GM12878 (cell line): Measurements from ENCODE around the gene ZNF688. TPM values are rescaled to one million over a fixed set of nuclear protein-coding genes. Genes with fewer than 3 reads are reported as not detected.

Source experiments
- BCL3 ChIP-seq: IDR thresholded peaks from 2 replicates; pipeline ENCODE4 v1.6.1; 2011; ENCODE audit warnings: borderline replicate concordance, low read depth, mild to moderate bottlenecking, moderate library complexity, low read length; ENCODE audit not compliant: insufficient read depth, poor library complexity, severe bottlenecking
- CBFB ChIP-seq: IDR thresholded peaks from 2 replicates; pipeline ENCODE4 v1.6.1; 2016; ENCODE audit warnings: antibody characterized with exemption, low read depth
- CREM ChIP-seq: IDR thresholded peaks from 2 replicates; pipeline ENCODE4 v1.6.1; 2014; ENCODE audit warnings: antibody characterized with exemption, low read depth
- ETV6 ChIP-seq, 2 experiments: fragments of 450-650 bp in 1 of 2; IDR thresholded peaks in 1 of 2; conservative IDR thresholded peaks in 1 of 2; 2 replicates each; pipeline ENCODE4 v1.6.1; 2014; ENCODE audit warnings: antibody characterized with exemption in 1 of 2, borderline replicate concordance in 1 of 2, low read depth in 1 of 2, mild to moderate bottlenecking in 1 of 2, moderate library complexity in 1 of 2
- IKZF2 ChIP-seq, 2 experiments: fragments of 450-650 bp; IDR thresholded peaks; 2 replicates each; pipeline ENCODE4 v1.6.1; 2017; ENCODE audit warnings: mild to moderate bottlenecking in 2 of 2, moderate library complexity in 2 of 2
- KLF5 ChIP-seq: fragments of 450-650 bp; IDR thresholded peaks from 2 replicates; pipeline ENCODE4 v1.6.1; 2014; ENCODE audit warnings: mild to moderate bottlenecking; ENCODE audit not compliant: partially characterized antibody
- MEF2A ChIP-seq: IDR thresholded peaks from 2 replicates; pipeline ENCODE4 v1.6.1; 2011; ENCODE audit warnings: low read depth, mild to moderate bottlenecking, low read length, moderate library complexity; ENCODE audit not compliant: insufficient read depth
- POLR2AphosphoS2 ChIP-seq: IDR thresholded peaks from 2 replicates; pipeline ENCODE4 v1.6.1; 2011; ENCODE audit warnings: low read depth, mild to moderate bottlenecking, low read length, improper control_type of control experiment, moderate library complexity
- RUNX3 ChIP-seq: IDR thresholded peaks from 2 replicates; pipeline ENCODE4 v1.6.1; 2012; ENCODE audit warnings: low read length, inconsistent platforms
- SMARCA5 ChIP-seq: fragments of 450-650 bp; IDR thresholded peaks from 2 replicates; pipeline ENCODE4 v1.6.1; 2017; ENCODE audit warnings: mild to moderate bottlenecking
- SUPT20H ChIP-seq: IDR thresholded peaks from 2 replicates; pipeline ENCODE4 v1.6.1; 2011; ENCODE audit warnings: low read depth, mild to moderate bottlenecking, low read length, moderate library complexity, borderline replicate concordance; ENCODE audit not compliant: control insufficient read depth
- TARDBP ChIP-seq: IDR thresholded peaks from 2 replicates; pipeline ENCODE4 v1.6.1; 2016; ENCODE audit warnings: borderline replicate concordance
- YBX1 ChIP-seq: fragments of 450-650 bp; IDR thresholded peaks from 2 replicates; pipeline ENCODE4 v1.6.1; 2016; ENCODE audit warnings: antibody characterized with exemption
- ZBED1 ChIP-seq: IDR thresholded peaks from 2 replicates; pipeline ENCODE4 v1.6.1; 2016; ENCODE audit warnings: borderline replicate concordance
- polyA plus RNA-seq, 11 experiments: library from polyadenylated mRNA; depleted of rRNA in 4 of 11; unstranded in 6 of 11; stranded (reverse) in 5 of 11; fragments of >200 nt; fragmentation: Nextera tagmentation in 4 of 11; fragmentation: Illumina TruSeq in 1 of 11; extraction: Ambion mirVana in 4 of 11; extraction: Trizol in 1 of 11; gene quantifications; 1 replicate in 1 of 11; 2 replicates in 10 of 11; pipeline versions ENCODE4 v1.2.1 to v1.2.3, GENCODE V29; 2011 to 2016; ENCODE audit warnings: inconsistent platforms in 2 of 11, missing spikeins in 2 of 11, low read depth in 1 of 11
- total RNA-seq, 4 experiments: library from RNA; depleted of rRNA in 3 of 4; stranded (reverse); fragments of >200 nt in 3 of 4; fragmentation: Illumina TruSeq in 1 of 4; extraction: Trizol in 1 of 4; gene quantifications; 2 replicates each; pipeline versions ENCODE4 v1.2.1 to v1.2.3, GENCODE V29; 2013 to 2021
- TF ChIP-seq, protein P1 (sequence below): fragments of 450-650 bp; IDR thresholded peaks from 2 replicates; pipeline ENCODE4 v1.6.1; 2016; ENCODE audit warnings: mild to moderate bottlenecking, moderate library complexity, borderline replicate concordance
- TF ChIP-seq, protein P2 (sequence below): fragments of 450-650 bp; IDR thresholded peaks from 2 replicates; pipeline ENCODE4 v1.6.1; 2016; ENCODE audit warnings: mild to moderate bottlenecking
- TF ChIP-seq, protein P3 (sequence below): IDR thresholded peaks from 2 replicates; pipeline ENCODE4 v1.6.1; 2011; ENCODE audit warnings: low read depth, mild to moderate bottlenecking, low read length, moderate library complexity, borderline replicate concordance; ENCODE audit errors: extremely low read depth
- TF ChIP-seq, protein P4 (sequence below): IDR thresholded peaks from 2 replicates; pipeline ENCODE4 v1.6.1; 2011; ENCODE audit warnings: low read depth, low read length, improper control_type of control experiment, borderline replicate concordance
- TF ChIP-seq, protein P5 (sequence below): fragments of 450-650 bp; IDR thresholded peaks from 2 replicates; pipeline ENCODE4 v1.6.1; 2017; ENCODE audit warnings: mild to moderate bottlenecking, low read depth, inconsistent platforms; ENCODE audit not compliant: poor library complexity, severe bottlenecking

The ZNF688 gene
- total and polyA plus RNA-seq, 10 of the 15 experiments (the other 5 are each of a cell fraction or from before 2014, with no cell fraction given): 0.14 to 17.4 (median 10.6) TPM

DNA sequence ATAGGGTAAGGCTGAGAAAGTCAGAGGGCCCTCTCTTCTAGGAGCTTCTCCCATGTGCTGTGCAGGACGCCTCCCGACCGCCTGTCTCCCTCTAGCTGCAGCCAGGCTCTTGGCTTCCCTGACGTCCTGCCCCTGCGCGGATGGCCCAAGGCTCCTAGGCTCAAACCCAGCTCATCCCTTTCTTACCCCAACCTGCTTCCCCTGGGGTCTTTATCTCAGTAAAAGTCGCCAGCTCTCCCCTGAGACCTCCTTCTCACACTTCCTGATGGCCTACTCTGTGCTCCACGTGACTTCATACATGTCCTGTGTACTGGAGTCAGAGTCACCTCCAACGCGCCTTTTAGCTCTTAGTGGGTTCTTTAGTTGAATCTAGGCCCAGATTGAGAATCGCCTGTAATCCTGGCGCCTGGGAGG lies 35.7 kb downstream of the ZNF688 start (continued):
- TF ChIP-seq, protein P1, sequence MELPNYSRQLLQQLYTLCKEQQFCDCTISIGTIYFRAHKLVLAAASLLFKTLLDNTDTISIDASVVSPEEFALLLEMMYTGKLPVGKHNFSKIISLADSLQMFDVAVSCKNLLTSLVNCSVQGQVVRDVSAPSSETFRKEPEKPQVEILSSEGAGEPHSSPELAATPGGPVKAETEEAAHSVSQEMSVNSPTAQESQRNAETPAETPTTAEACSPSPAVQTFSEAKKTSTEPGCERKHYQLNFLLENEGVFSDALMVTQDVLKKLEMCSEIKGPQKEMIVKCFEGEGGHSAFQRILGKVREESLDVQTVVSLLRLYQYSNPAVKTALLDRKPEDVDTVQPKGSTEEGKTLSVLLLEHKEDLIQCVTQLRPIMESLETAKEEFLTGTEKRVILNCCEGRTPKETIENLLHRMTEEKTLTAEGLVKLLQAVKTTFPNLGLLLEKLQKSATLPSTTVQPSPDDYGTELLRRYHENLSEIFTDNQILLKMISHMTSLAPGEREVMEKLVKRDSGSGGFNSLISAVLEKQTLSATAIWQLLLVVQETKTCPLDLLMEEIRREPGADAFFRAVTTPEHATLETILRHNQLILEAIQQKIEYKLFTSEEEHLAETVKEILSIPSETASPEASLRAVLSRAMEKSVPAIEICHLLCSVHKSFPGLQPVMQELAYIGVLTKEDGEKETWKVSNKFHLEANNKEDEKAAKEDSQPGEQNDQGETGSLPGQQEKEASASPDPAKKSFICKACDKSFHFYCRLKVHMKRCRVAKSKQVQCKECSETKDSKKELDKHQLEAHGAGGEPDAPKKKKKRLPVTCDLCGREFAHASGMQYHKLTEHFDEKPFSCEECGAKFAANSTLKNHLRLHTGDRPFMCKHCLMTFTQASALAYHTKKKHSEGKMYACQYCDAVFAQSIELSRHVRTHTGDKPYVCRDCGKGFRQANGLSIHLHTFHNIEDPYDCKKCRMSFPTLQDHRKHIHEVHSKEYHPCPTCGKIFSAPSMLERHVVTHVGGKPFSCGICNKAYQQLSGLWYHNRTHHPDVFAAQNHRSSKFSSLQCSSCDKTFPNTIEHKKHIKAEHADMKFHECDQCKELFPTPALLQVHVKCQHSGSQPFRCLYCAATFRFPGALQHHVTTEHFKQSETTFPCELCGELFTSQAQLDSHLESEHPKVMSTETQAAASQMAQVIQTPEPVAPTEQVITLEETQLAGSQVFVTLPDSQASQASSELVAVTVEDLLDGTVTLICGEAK: no peak
- TF ChIP-seq IKZF2 (IDR thresholded peaks at IDR 0.05) (peak; percentile 18 to 40; a peak in 1 of 4 replicates), SMARCA5 (peak; percentile 90), BCL3 (no peak), SUPT20H (no peak), MEF2A (no peak), RUNX3 (no peak), YBX1 (no peak), CBFB (no peak), CREM (peak; percentile 44; the same call in 1 of the 2 replicates), POLR2AphosphoS2 (no peak), TARDBP (0 out of 2 replicates have a peak, but pooled peaks have one; percentile 19), KLF5 (no peak), ETV6 (conservative IDR thresholded peaks at IDR 0.05 in 1 of 2, IDR thresholded peaks at IDR 0.05 in 1 of 2; ENCODE audit: borderline replicate concordance in 1 of 2, low read depth in 1 of 2) (no peak), ZBED1 (no peak)
- TF ChIP-seq, protein P2, sequence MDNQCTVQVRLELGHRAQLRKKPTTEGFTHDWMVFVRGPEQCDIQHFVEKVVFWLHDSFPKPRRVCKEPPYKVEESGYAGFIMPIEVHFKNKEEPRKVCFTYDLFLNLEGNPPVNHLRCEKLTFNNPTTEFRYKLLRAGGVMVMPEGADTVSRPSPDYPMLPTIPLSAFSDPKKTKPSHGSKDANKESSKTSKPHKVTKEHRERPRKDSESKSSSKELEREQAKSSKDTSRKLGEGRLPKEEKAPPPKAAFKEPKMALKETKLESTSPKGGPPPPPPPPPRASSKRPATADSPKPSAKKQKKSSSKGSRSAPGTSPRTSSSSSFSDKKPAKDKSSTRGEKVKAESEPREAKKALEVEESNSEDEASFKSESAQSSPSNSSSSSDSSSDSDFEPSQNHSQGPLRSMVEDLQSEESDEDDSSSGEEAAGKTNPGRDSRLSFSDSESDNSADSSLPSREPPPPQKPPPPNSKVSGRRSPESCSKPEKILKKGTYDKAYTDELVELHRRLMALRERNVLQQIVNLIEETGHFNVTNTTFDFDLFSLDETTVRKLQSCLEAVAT: peak; percentile 48; the same call in 1 of the 2 replicates
- TF ChIP-seq, protein P3, sequence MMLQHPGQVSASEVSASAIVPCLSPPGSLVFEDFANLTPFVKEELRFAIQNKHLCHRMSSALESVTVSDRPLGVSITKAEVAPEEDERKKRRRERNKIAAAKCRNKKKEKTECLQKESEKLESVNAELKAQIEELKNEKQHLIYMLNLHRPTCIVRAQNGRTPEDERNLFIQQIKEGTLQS: no peak
- TF ChIP-seq, protein P4, sequence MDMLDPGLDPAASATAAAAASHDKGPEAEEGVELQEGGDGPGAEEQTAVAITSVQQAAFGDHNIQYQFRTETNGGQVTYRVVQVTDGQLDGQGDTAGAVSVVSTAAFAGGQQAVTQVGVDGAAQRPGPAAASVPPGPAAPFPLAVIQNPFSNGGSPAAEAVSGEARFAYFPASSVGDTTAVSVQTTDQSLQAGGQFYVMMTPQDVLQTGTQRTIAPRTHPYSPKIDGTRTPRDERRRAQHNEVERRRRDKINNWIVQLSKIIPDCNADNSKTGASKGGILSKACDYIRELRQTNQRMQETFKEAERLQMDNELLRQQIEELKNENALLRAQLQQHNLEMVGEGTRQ: peak; percentile 53; the same call in 1 of the 2 replicates
- TF ChIP-seq, protein P5, sequence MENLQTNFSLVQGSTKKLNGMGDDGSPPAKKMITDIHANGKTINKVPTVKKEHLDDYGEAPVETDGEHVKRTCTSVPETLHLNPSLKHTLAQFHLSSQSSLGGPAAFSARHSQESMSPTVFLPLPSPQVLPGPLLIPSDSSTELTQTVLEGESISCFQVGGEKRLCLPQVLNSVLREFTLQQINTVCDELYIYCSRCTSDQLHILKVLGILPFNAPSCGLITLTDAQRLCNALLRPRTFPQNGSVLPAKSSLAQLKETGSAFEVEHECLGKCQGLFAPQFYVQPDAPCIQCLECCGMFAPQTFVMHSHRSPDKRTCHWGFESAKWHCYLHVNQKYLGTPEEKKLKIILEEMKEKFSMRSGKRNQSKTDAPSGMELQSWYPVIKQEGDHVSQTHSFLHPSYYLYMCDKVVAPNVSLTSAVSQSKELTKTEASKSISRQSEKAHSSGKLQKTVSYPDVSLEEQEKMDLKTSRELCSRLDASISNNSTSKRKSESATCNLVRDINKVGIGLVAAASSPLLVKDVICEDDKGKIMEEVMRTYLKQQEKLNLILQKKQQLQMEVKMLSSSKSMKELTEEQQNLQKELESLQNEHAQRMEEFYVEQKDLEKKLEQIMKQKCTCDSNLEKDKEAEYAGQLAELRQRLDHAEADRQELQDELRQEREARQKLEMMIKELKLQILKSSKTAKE: no peak
